SK-N-SH treated with all-trans-retinoic acid at 6 μM for 48 hours (cell line): ENCODE data around the gene WDFY2.

ENCODE experiments used
- ARNTL ChIP-seq: fragments of 450-650 bp; formaldehyde crosslinking; IDR thresholded peaks from 2 replicates; pipeline ENCODE4 v1.5.0; 2020; ENCODE audit warnings: low read depth, mild to moderate bottlenecking, moderate library complexity, borderline replicate concordance
- BACH2 ChIP-seq: fragments of 250-450 bp; sonication (Bioruptor Pico); IDR thresholded peaks from 2 replicates; pipeline ENCODE4 v1.9.0; 2021; ENCODE audit warnings: mild to moderate bottlenecking, borderline replicate concordance
- RARB ChIP-seq: fragments of 250-450 bp; sonication (Bioruptor Pico); IDR thresholded peaks from 2 replicates; pipeline ENCODE4 v1.8.0; 2021; ENCODE audit warnings: mild to moderate bottlenecking, moderate library complexity
- ZFP3 ChIP-seq: fragments of 250-450 bp; sonication (Bioruptor Pico); IDR thresholded peaks from 2 replicates; pipeline ENCODE4 v1.5.0; 2020; ENCODE audit warnings: mild to moderate bottlenecking, moderate library complexity
- ZFP30 ChIP-seq: fragments of 450-650 bp; formaldehyde crosslinking; IDR thresholded peaks from 2 replicates; pipeline ENCODE4 v1.5.0; 2022; ENCODE audit warnings: mild to moderate bottlenecking, moderate library complexity
- ZNF8 ChIP-seq: fragments of 450-650 bp; formaldehyde crosslinking; IDR thresholded peaks from 2 replicates; pipeline ENCODE4 v1.5.0; 2020; ENCODE audit warnings: mild to moderate bottlenecking, moderate library complexity
- TF ChIP-seq, protein P1 (sequence below): fragments of 250-450 bp; sonication (Bioruptor Pico); IDR thresholded peaks from 2 replicates; pipeline ENCODE4 v1.5.1; 2021; ENCODE audit warnings: mild to moderate bottlenecking, moderate library complexity

DNA sequence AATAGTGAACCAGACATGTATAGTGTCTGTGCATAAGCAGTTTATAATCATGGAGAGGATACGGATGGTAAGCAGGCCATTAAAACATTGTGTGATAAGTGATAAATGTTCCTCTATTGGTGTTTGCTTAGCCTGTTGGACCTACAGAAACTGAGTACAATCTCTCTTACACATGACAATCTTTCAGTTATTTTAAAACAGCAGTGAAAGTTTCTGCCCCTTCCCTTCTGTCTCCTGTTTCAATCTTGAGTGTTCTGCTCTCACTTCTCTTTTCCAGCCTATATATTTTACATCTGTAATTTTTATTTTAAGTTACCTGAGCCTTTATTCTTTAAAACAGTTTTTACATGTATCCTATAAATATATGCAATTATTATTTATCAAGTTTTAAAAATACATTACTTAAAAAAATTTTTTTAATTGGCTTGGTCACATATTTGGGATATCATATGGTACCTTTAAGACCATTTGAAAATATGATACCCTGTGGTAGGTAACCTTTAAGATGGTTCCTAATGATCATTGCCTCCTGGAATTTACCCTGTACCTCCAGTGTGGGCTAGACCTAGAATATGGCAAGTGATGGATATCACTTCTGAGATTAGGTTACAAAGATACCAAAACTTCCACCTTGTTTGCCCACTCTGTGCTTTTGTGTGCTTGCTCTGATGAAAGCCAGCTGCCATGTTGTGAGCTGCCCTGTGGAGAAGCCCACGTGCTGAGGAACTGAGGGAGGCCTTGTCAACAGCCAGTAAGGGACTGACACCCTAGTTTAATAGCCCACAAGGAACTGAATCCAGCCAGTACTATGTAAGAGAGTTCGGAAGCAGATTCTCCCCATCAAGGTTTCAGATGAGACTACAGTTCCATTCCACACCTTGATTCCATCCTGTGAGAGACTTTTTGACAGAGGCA is 120.4 kb downstream of the WDFY2 start:
- TF ChIP-seq, protein P1, sequence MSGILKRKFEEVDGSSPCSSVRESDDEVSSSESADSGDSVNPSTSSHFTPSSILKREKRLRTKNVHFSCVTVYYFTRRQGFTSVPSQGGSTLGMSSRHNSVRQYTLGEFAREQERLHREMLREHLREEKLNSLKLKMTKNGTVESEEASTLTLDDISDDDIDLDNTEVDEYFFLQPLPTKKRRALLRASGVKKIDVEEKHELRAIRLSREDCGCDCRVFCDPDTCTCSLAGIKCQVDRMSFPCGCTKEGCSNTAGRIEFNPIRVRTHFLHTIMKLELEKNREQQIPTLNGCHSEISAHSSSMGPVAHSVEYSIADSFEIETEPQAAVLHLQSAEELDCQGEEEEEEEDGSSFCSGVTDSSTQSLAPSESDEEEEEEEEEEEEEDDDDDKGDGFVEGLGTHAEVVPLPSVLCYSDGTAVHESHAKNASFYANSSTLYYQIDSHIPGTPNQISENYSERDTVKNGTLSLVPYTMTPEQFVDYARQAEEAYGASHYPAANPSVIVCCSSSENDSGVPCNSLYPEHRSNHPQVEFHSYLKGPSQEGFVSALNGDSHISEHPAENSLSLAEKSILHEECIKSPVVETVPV = no peak
- TF ChIP-seq ZFP30 (CRISPR knock-in tag) (no peak), RARB (no peak), BACH2 (CRISPR knock-in tag) (no peak), ZFP3 (no peak), ZNF8 (no peak), ARNTL (CRISPR knock-in tag) (no peak)
